ENCODE measurements around the gene TIMP2. TPM values are rescaled to one million over a fixed set of nuclear protein-coding genes. Genes with fewer than 3 reads are reported as not detected.

Gene TIMP2
- total RNA-seq, 1 experiment from 2014 or later: 64.8 TPM

- Histone ChIP-seq H3K9ac (ENCODE audit: low read length) (peak overlapping the region; percentile 48), H3K36me3 (ENCODE audit: control insufficient read depth in 1 of 2, insufficient read depth in 2 of 2, low read length in 2 of 2) (no peaks in the 10 kb centered on the region), H4K20me1 (ENCODE audit: insufficient read depth) (no peaks in the 10 kb centered on the region), H3K27me3 (ENCODE audit: insufficient read depth, low read length) (no peaks in the 10 kb centered on the region), H3K9me3 (ENCODE audit: control insufficient read depth in 1 of 2, insufficient read depth in 1 of 2, low read depth in 1 of 2, low read length in 2 of 2) (no peaks in the 10 kb centered on the region), H3K27ac (ENCODE audit: low read depth, low read length) (no peak overlapping the region; the same call in 1 of the 2 replicates), H3K4me2 (ENCODE audit: low read length) (peak overlapping the region; percentile 71), H2AFZ (ENCODE audit: low read depth, low read length, poor library complexity, severe bottlenecking) (peak overlapping the region; percentile 68), H3K79me2 (ENCODE audit: insufficient read depth, low read length) (no peaks in the 10 kb centered on the region), H3K4me1 (ENCODE audit: control insufficient read depth in 1 of 2, insufficient read depth in 2 of 2, low read length in 2 of 2) (peaks cover 26 to 72% of the 10 kb centered on the region in 2 experiments), H3K9me2 (ENCODE audit: insufficient read depth) (no peaks in the 10 kb centered on the region), H3K4me3 (replicated peaks in 1 of 2; ENCODE audit: low read depth in 1 of 2, low read length in 2 of 2) (no peak overlapping the region)
- TF ChIP-seq CBX3 (IDR thresholded peaks at IDR 0.05; ENCODE audit: low read depth) (no peak), ELF1 (IDR thresholded peaks at IDR 0.05; ENCODE audit: borderline replicate concordance, low read depth) (no peak), EZH2phosphoT487 (IDR thresholded peaks at IDR 0.05; ENCODE audit: borderline replicate concordance) (no peak), ZFX (IDR thresholded peaks at IDR 0.05) (no peak)
- intact Hi-C loops (cut with micrococcal nuclease): no loop called here
- no peak for DNase-seq (ENCODE audit: low read depth, low spot score)
- POLR2A ChIA-PET: interaction anchor here (1.0 to 2.2 kb wide), 2 partner anchors 9 to 12 kb away, joined by 4 to 12 read pairs; no protein-coding TSS in a partner anchor
- no peak for ATAC-seq
- BruUV-seq (replicated peaks): no TSS peak
- CTCF ChIA-PET: interaction anchor here (0.5 to 1.6 kb wide), 3 partner anchors 37 to 69 kb away, joined by 3 to 6 read pairs (median 5); no protein-coding TSS in a partner anchor
- RAD21 ChIA-PET (ENCODE audit: low non-redundant PET in 1 of 2, low total read pairs in 2 of 2, uncharacterized antibody in 2 of 2, unreplicated experiment in 2 of 2): interaction anchor here in 1 of 2 experiments (0.6 kb wide), 1 partner anchor 61 kb away, joined by 3 read pairs; no protein-coding TSS in a partner anchor
These were observed 9.7 kb upstream of the TIMP2 start for GRCh38 chr17:78934681-78935418.

- no peak for DNase-seq (ENCODE audit: low read depth, low spot score)
- peak; percentile 41 for ATAC-seq
- no peaks in the 10 kb centered on the region for H3K27me3 ChIP-seq (ENCODE audit: insufficient read depth, low read length)
- peak overlapping the region; percentile 71 for H3K4me2 ChIP-seq (ENCODE audit: low read length)
- BruUV-seq (replicated peaks): no TSS peak
- RAD21 ChIA-PET (ENCODE audit: low non-redundant PET in 1 of 2, low total read pairs in 2 of 2, uncharacterized antibody in 2 of 2, unreplicated experiment in 2 of 2): interaction anchor here in 1 of 2 experiments (0.7 kb wide), 1 partner anchor 48 kb away, joined by 3 read pairs; no protein-coding TSS in a partner anchor
- POLR2A ChIA-PET: interaction anchor here (1.0 to 2.2 kb wide), 2 partner anchors 10 to 11 kb away, joined by 4 to 12 read pairs; no protein-coding TSS in a partner anchor
- peak overlapping the region in 1 of 2 experiments; percentile 27; a peak in 2 of 4 replicates for H3K4me3 ChIP-seq (replicated peaks in 1 of 2; ENCODE audit: low read depth in 1 of 2, low read length in 2 of 2)
- peaks cover 26 to 76% of the 10 kb centered on the region in 2 experiments for H3K4me1 ChIP-seq (ENCODE audit: control insufficient read depth in 1 of 2, insufficient read depth in 2 of 2, low read length in 2 of 2)
- peak overlapping the region; percentile 48 for H3K9ac ChIP-seq (ENCODE audit: low read length)
- no peaks in the 10 kb centered on the region for H3K9me2 ChIP-seq (ENCODE audit: insufficient read depth)
- intact Hi-C loops (cut with micrococcal nuclease): no loop called here
- CTCF ChIA-PET: interaction anchor here (1.1 to 1.6 kb wide), 2 partner anchors 38 to 68 kb away, joined by 5 to 6 read pairs; no protein-coding TSS in a partner anchor
- no peaks in the 10 kb centered on the region for H4K20me1 ChIP-seq (ENCODE audit: insufficient read depth)
- TF ChIP-seq MAX (IDR thresholded peaks at IDR 0.05): peak; percentile 15; the same call in 1 of the 2 replicates
- TF ChIP-seq CEBPB (IDR thresholded peaks at IDR 0.05; ENCODE audit: low read depth): no peak
- peak overlapping the region; percentile 68 for H2AFZ ChIP-seq (ENCODE audit: low read depth, low read length, poor library complexity, severe bottlenecking)
- H3K9me3 ChIP-seq (ENCODE audit: control insufficient read depth in 1 of 2, insufficient read depth in 1 of 2, low read depth in 1 of 2, low read length in 2 of 2): no peaks in the 10 kb centered on the region
- H3K27ac ChIP-seq (ENCODE audit: low read depth, low read length): peak overlapping the region; percentile 40; the same call in 1 of the 2 replicates
- H3K79me2 ChIP-seq (ENCODE audit: insufficient read depth, low read length): no peaks in the 10 kb centered on the region
- no peaks in the 10 kb centered on the region for H3K36me3 ChIP-seq (ENCODE audit: control insufficient read depth in 1 of 2, insufficient read depth in 2 of 2, low read length in 2 of 2)
These were observed 8.9 kb upstream of the TIMP2 start for GRCh38 chr17:78933959-78934568.

Measured in HCT116 (cell line).